ENCODE measurements around the gene PADI4. TPM values are rescaled to one million over a fixed set of nuclear protein-coding genes. Genes with fewer than 3 reads are reported as not detected.

PADI4 gene
- total RNA-seq, 1 experiment from 2014 or later: 0.62 TPM

DNA sequence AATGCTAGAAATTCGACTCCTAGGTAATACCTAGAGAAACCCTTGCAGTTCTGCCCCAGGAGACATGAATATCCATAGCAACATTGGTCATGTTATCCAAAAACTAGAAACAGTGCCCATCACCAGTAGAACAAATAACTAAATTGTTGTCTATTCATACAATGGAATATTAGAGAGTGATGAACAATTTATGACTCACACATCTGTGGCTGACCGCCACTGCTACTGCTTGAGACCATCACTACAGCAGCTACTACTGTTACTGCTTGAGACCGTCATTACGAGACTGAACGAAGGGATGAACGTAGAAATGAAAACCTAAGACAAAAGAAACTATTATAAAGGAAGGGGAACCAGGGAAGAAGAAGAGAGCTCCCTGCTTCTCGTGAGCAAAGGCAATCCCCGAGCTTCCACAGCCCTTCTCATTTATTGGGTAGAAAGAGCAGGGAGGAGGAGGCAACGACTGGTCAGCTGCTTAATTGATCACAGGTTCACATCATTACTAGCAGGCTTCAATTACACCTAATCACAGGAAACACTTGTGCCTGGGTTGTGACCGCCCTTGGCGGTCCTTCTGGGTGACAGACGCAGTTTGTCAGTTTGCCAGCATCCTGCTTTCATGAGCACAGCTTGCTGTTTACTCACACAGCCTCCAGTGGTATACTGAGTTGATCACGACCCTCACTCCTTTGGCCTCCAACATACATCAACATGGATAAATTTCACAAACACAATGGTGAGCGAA, 14.1 kb upstream of the PADI4 start:
- DNase-seq: no peak
- no peaks in the 10 kb centered on the region for H3K36me3 ChIP-seq (replicated peaks; ENCODE audit: control insufficient read depth, insufficient read depth, low read length)
- H3K4me3 ChIP-seq (ENCODE audit: insufficient read depth, low read depth, low read length): no peak overlapping the region
- H3K27me3 ChIP-seq (ENCODE audit: control insufficient read depth, insufficient read depth, low read length): no peaks in the 10 kb centered on the region

DNA sequence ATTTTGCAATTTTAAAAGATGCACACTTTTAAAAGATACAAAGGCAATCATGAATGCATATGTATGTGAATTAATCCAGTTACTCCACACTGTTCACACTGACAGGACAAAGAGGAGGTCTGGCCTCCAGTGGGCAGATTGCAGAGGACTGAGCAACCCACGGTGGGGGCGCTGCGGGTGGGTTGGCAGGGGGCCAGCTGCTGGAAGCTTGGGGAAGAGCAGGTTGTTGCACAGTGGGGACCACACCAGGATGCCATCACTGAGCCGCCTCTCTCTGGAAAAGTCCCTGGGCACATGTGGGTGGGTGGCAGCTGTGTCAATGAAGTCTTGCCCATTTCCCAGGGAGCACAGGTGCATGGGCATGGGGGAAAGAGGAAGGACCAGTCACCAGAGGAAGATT, 12.7 kb upstream of the PADI4 start:
- DNase-seq: no peak
- no peak overlapping the region for H3K4me3 ChIP-seq (ENCODE audit: insufficient read depth, low read depth, low read length)
- H3K27me3 ChIP-seq (ENCODE audit: control insufficient read depth, insufficient read depth, low read length): no peaks in the 10 kb centered on the region
- H3K36me3 ChIP-seq (replicated peaks; ENCODE audit: control insufficient read depth, insufficient read depth, low read length): no peaks in the 10 kb centered on the region

DNA sequence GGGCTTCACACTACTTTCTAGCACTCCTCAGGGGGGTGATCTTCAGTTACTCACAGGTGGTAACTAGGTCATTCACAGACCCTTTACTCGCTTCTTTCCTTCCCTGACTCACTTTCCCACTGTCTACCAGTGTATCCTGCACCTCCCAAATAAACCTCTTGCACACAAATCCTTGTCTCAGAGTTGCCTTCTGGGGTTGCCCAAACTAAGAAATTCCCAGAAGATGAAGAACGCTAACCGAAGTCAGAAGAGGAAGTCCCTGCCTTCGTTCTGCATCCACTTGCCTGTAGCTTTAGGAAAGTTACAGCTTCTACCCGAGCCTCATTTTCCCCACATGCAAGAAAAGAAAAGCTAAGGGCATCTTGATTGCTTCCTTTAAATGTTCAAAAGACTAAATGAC, 11.9 kb upstream of the PADI4 start:
- no peak overlapping the region for H3K4me3 ChIP-seq (ENCODE audit: insufficient read depth, low read depth, low read length)
- no peak for DNase-seq
- no peaks in the 10 kb centered on the region for H3K36me3 ChIP-seq (replicated peaks; ENCODE audit: control insufficient read depth, insufficient read depth, low read length)
- no peaks in the 10 kb centered on the region for H3K27me3 ChIP-seq (ENCODE audit: control insufficient read depth, insufficient read depth, low read length)

DNA sequence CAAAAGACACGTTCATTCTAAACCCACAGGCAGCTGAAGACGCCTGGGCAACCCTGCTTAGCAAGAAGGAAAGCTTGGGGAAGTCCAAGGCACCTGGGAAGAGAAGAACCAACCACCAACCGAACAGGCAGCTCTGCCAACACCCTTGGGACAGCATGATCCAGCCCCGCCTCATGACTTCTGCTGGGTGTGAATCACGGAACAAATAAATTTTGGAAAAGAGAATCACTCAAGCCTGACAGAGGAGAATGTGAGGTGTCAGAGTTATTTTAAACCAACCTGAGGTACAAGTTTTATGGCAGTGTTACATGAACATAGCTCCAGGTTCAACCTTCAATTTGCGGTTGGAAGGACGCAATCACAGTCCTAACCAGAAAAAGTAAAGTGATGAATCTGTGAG, 10.0 kb upstream of the PADI4 start:
- Histone ChIP-seq H3K4me3 (ENCODE audit: insufficient read depth, low read depth, low read length) (no peak overlapping the region), H3K36me3 (replicated peaks; ENCODE audit: control insufficient read depth, insufficient read depth, low read length) (no peaks in the 10 kb centered on the region), H3K27me3 (ENCODE audit: control insufficient read depth, insufficient read depth, low read length) (no peaks in the 10 kb centered on the region)
- no peak for DNase-seq

DNA sequence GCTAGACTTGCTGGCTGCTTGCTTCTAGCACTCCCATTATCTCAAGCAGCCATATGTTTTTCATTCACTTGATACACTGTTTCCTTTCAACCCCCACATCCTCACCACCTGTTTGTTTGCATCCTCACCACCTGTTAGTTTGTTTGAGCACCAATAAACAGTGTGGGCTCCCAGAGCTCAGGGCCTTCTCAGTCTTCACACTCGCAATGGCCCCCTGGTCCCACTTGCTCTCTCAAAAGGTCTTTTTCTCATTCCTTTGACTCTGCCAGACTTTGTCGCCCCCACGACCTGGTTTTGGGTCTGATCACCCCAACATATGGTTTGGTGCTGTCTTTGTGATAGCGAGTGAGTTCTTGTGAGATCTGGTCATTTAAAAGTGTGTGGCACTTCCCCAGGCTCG, 6.2 kb upstream of the PADI4 start:
- no peak for DNase-seq
- Histone ChIP-seq H3K4me3 (ENCODE audit: insufficient read depth, low read depth, low read length) (no peak overlapping the region), H3K27me3 (ENCODE audit: control insufficient read depth, insufficient read depth, low read length) (no peaks in the 10 kb centered on the region), H3K36me3 (replicated peaks; ENCODE audit: control insufficient read depth, insufficient read depth, low read length) (no peaks in the 10 kb centered on the region)

DNA sequence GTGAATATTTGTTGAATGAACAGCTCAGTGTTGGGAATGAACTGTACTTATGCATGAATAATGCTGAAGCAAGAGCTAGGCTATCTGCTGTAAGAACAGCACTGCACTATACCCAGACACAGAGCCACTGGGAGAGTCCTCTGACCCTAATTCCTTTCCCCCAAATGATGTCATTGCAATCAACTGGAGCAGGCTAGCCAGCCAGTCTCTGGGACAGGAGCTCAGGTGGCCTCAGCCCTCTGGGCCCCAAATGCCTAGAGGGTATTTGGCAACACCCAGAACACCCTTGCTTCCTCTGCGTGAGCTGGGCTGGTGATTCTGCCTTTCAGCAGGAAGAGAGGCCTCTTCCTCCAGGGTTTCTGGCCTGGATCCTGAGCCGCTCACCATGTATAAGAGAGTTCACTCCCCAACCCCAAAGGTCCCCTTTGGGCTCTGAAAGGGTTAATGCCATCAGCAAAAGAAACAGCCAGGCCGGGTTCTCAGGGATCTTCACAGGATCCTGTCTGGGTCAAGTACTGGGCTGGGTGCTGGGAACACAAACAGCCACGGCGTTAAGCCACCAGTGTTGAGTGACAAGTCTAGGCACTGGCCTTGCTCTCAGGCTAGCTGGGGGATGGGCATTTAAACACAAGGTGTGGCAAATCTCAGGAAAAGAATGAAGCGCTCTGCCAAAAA, 3.7 kb upstream of the PADI4 start:
- Histone ChIP-seq H3K27me3 (ENCODE audit: control insufficient read depth, insufficient read depth, low read length) (no peaks in the 10 kb centered on the region), H3K4me3 (ENCODE audit: insufficient read depth, low read depth, low read length) (no peak overlapping the region), H3K36me3 (replicated peaks; ENCODE audit: control insufficient read depth, insufficient read depth, low read length) (no peaks in the 10 kb centered on the region)
- peak; percentile 30 for DNase-seq

DNA sequence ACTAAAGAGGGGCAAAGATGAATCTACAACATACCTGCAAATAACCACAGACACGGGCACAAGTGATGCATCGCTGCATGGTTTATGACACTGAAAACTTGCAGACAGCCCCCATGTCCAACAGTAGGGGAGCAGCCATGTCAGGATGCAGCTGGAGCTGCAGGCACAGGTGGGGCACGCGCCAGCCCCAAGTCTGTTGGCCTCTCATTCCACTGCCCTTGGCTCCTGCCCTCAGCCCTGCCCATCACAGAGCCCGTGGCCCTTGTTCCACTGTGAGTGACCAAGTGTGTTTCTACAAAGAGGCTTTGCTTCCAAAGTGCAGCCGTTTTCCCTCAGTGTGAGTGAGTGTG, 3.2 kb upstream of the PADI4 start:
- H3K4me3 ChIP-seq (ENCODE audit: insufficient read depth, low read depth, low read length): no peak overlapping the region
- peak; percentile 33 for DNase-seq
- no peaks in the 10 kb centered on the region for H3K27me3 ChIP-seq (ENCODE audit: control insufficient read depth, insufficient read depth, low read length)
- no peaks in the 10 kb centered on the region for H3K36me3 ChIP-seq (replicated peaks; ENCODE audit: control insufficient read depth, insufficient read depth, low read length)

DNA sequence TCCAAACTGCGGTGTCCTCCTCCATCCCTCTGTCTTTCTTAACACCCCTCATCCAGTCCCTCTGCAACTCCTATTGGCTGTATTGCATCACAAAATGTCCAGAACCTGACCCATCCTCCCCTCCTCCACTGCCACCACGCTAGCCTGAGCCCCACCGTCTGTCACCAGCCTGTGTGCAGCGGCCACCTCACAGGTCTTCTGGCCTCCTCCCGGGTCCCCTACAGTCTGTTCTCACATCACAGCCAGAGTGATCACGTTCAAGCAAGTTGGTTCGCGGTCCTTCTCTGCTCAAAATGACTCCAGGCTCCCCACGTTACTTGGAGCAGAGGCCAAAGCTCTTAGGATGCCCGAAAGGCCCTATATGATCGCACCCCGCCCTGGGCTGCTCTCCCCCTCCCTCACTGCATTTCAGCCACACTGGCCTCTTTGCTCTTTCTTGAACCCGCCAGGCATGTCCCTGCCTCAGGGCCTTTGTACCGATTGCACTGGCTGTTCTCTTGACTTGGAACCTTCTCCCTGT, 2.4 kb upstream of the PADI4 start:
- H3K36me3 ChIP-seq (replicated peaks; ENCODE audit: control insufficient read depth, insufficient read depth, low read length): no peaks in the 10 kb centered on the region
- no peaks in the 10 kb centered on the region for H3K27me3 ChIP-seq (ENCODE audit: control insufficient read depth, insufficient read depth, low read length)
- no peak for DNase-seq
- H3K4me3 ChIP-seq (ENCODE audit: insufficient read depth, low read depth, low read length): no peak overlapping the region

DNA sequence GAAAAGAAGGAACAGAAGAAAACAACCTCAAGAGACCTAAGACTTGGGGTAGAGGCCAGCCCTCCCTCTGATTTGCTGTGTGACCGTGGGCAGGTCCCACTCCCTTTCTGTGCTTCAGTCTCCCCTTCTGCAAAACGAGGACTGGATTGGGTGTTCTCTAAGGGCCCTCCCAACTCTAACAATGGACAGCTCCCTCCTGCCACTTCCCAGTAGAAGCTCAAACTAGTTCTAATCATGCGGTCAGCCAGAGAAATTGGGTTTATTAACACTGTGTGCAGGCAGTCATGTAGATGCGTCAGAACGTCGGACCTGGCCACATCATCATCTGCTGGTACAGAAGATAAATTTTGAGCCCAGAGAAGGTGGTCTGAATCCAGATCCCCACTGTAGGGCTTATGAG, 1.6 kb upstream of the PADI4 start:
- no peaks in the 10 kb centered on the region for H3K27me3 ChIP-seq (ENCODE audit: control insufficient read depth, insufficient read depth, low read length)
- no peak overlapping the region for H3K4me3 ChIP-seq (ENCODE audit: insufficient read depth, low read depth, low read length)
- no peak for DNase-seq
- H3K36me3 ChIP-seq (replicated peaks; ENCODE audit: control insufficient read depth, insufficient read depth, low read length): no peaks in the 10 kb centered on the region

DNA sequence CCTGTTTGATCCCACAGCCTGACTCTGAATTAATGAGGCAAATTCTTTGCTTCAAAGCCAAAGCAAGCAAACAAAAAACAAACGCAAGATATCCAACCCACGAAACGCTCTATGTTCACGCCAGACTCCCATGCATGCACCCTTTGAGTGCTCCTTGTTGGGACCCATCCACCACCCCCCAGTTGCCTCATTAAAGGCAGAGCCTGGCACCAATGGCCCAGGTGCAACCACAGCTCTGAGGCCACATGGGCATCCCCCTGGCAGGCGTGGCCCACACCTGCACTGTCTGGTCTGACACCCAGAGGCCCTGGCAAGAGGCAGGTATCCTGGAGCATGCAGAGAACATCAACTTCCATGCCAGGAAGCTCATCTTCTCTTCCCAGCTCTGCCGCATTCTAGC, 1.1 kb upstream of the PADI4 start:
- DNase-seq: no peak
- Histone ChIP-seq H3K27me3 (ENCODE audit: control insufficient read depth, insufficient read depth, low read length) (no peaks in the 10 kb centered on the region), H3K36me3 (replicated peaks; ENCODE audit: control insufficient read depth, insufficient read depth, low read length) (no peaks in the 10 kb centered on the region), H3K4me3 (ENCODE audit: insufficient read depth, low read depth, low read length) (no peak overlapping the region)

DNA sequence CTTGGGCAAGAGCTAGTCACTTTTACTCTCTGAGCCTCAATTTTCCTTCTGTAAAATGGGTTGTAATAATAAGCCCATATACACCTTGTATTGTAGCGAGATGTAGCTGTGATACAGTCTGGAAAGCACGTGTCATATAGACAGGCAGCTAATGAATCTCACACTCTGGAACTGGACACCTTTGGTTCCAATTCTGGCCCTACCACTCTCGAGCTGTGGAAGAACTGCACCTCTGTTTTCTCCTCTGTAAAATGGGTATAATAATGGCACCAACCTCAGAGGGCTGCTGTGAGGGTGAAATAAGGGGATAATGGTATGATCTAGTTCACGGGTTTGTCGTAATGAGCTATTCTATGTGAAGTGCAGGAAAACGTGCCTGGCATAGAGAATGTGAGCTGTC, 668 bp upstream of the PADI4 start:
- no peak for DNase-seq
- Histone ChIP-seq H3K36me3 (replicated peaks; ENCODE audit: control insufficient read depth, insufficient read depth, low read length) (no peaks in the 10 kb centered on the region), H3K4me3 (ENCODE audit: insufficient read depth, low read depth, low read length) (no peak overlapping the region), H3K27me3 (ENCODE audit: control insufficient read depth, insufficient read depth, low read length) (no peaks in the 10 kb centered on the region)

DNA sequence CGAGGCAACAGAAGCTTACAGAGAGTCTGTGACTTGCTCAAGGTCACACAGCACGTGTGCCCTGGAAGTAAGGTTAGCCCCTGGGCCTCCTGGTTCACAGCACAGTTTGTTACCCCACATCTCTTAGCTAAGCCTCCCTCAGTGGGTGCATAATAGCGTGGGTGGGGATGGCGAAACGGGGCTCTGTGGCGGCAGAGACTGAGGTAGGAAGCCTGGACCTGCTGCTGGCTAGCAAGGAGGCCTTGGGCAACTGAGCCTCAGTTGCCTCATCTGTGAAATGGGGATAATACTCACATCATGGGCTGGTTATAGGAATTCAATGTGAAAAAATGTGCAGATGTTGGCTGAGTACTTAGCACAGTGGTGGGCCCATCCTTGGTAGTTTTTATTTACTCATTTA, 596 bp downstream of the PADI4 start:
- no peak for DNase-seq
- no peaks in the 10 kb centered on the region for H3K36me3 ChIP-seq (replicated peaks; ENCODE audit: control insufficient read depth, insufficient read depth, low read length)

DNA sequence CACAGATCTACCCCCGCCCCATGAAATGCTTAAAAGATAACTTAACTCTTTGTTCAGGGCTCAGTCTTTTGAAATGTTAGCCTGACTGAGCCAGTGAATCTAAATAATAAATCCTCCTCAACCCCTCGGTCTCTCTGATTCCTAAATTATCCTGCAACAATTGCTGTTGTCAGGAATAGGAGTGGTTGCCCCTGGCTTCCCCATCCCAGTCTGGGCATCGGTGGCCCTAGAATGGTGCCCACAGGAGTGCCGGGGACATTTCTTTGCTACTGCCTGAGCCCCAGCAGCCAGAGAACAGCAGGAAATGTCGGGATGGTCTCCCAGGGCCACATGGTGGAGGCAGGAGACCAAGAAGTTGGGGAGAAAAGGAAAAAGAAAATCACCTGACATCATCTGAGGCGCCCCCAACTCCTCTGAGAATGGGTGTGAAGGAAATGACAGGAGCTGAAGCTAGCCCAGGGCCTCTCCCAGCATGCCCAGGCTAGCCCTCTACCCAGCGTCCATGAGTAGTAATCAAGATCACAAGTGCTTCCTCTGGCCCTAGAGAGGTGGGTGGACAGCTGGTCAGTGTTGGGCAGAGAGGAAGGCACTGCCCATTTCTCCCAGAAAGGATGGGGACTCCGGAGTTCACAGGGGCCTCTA, 1.6 kb downstream of the PADI4 start:
- H3K4me3 ChIP-seq (ENCODE audit: insufficient read depth, low read depth, low read length): no peak overlapping the region
- no peak for DNase-seq
- no peaks in the 10 kb centered on the region for H3K27me3 ChIP-seq (ENCODE audit: control insufficient read depth, insufficient read depth, low read length)
- no peaks in the 10 kb centered on the region for H3K36me3 ChIP-seq (replicated peaks; ENCODE audit: control insufficient read depth, insufficient read depth, low read length)

More for the DNA sequence above, 596 bp downstream of the PADI4 start:
- H3K27me3 ChIP-seq (ENCODE audit: control insufficient read depth, insufficient read depth, low read length): no peaks in the 10 kb centered on the region
- H3K4me3 ChIP-seq (ENCODE audit: insufficient read depth, low read depth, low read length): no peak overlapping the region

DNA sequence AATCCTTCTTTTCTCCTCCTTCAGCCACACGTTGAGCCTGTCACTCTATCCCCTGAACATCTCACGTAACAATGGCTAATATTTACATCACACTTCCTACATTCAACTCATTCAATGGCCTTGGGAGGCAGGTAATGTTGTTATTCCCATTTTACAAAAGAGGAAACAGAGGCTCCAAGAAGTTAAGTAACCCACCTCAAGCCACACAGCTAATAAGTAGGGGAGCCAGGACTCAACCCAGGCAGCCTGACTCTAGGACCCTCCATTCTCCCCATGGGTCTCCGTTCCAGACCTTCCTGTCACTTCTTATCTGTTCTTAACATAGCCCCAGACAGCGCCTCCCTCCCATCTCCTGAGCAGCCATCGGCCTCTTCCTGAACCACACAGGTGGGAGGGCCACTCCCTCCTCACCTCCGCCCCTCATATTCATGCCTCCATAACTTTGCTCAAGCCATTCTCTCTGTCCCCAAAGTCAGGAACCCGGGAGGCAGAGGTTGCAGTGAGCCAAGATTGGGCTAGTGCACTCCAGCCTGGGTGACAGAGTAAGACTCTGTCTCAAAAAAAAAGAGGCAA, 2.2 kb downstream of the PADI4 start:
- no peak for DNase-seq
- no peak overlapping the region for H3K4me3 ChIP-seq (ENCODE audit: insufficient read depth, low read depth, low read length)
- no peaks in the 10 kb centered on the region for H3K36me3 ChIP-seq (replicated peaks; ENCODE audit: control insufficient read depth, insufficient read depth, low read length)
- H3K27me3 ChIP-seq (ENCODE audit: control insufficient read depth, insufficient read depth, low read length): no peaks in the 10 kb centered on the region
